Measurements from ENCODE around the gene FIBP.

DNA sequence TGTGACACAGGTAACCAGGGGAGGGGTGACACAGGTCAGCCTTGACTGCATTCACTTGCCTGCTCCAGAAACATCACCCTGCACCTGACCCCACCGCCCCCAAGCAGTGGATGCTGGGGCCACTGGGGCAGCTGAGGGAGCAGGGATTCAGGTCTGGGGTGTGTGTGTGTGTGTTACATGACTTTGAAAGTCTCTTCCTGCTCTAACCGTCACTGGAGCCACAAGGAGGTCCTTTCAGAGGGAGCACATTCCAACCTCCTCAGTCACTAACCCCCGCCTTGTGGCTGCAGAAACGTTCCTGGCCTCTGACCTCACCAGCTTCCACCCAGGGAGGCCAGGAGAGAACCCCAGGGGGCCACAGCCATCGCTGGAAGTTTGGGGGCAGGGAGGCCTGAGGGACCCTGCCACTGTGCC lies 14.8 kb upstream of the FIBP start:
- TF ChIP-seq EZH2 (IDR thresholded peaks at IDR 0.05; ENCODE audit: insufficient read depth, low read length): no peak
- TF ChIP-seq, protein P1, sequence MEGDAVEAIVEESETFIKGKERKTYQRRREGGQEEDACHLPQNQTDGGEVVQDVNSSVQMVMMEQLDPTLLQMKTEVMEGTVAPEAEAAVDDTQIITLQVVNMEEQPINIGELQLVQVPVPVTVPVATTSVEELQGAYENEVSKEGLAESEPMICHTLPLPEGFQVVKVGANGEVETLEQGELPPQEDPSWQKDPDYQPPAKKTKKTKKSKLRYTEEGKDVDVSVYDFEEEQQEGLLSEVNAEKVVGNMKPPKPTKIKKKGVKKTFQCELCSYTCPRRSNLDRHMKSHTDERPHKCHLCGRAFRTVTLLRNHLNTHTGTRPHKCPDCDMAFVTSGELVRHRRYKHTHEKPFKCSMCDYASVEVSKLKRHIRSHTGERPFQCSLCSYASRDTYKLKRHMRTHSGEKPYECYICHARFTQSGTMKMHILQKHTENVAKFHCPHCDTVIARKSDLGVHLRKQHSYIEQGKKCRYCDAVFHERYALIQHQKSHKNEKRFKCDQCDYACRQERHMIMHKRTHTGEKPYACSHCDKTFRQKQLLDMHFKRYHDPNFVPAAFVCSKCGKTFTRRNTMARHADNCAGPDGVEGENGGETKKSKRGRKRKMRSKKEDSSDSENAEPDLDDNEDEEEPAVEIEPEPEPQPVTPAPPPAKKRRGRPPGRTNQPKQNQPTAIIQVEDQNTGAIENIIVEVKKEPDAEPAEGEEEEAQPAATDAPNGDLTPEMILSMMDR (IDR thresholded peaks at IDR 0.05; ENCODE audit: insufficient read depth, low read depth, low read length): no peak
